SK-N-SH treated with all-trans-retinoic acid at 6 μM for 48 hours (cell line): ENCODE data around the gene CCDC80.

Experiments used
- ATAC-seq: fragments of 200-7000 bp; cut with Tn5 transposase; 3 replicates; pipeline ENCODE4 v1.9.1; 2020; ENCODE audit warnings: mild to moderate bottlenecking, moderate library complexity
- ARNTL ChIP-seq: fragments of 450-650 bp; formaldehyde crosslinking; IDR thresholded peaks from 2 replicates; pipeline ENCODE4 v1.5.0; 2020; ENCODE audit warnings: low read depth, mild to moderate bottlenecking, moderate library complexity, borderline replicate concordance
- BACH2 ChIP-seq: fragments of 250-450 bp; sonication (Bioruptor Pico); IDR thresholded peaks from 2 replicates; pipeline ENCODE4 v1.9.0; 2021; ENCODE audit warnings: mild to moderate bottlenecking, borderline replicate concordance
- ESRRG ChIP-seq: fragments of 250-450 bp; sonication (Bioruptor Pico); IDR thresholded peaks from 2 replicates; pipeline ENCODE4 v1.6.1; 2021; ENCODE audit warnings: mild to moderate bottlenecking
- GLIS3 ChIP-seq: fragments of 250-450 bp; sonication (Bioruptor Pico); IDR thresholded peaks from 2 replicates; pipeline ENCODE4 v1.5.0; 2020; ENCODE audit warnings: mild to moderate bottlenecking, moderate library complexity
- ISL1 ChIP-seq: fragments of 250-450 bp; sonication (Bioruptor Pico); IDR thresholded peaks from 2 replicates; pipeline ENCODE4 v2.1.2; 2022; ENCODE audit warnings: mild to moderate bottlenecking, moderate library complexity
- OSR1 ChIP-seq: fragments of 250-450 bp; sonication (Bioruptor Pico); IDR thresholded peaks from 2 replicates; pipeline ENCODE4 v1.8.0; 2022; ENCODE audit warnings: moderate library complexity, mild to moderate bottlenecking, inconsistent platforms
- PPARA ChIP-seq: fragments of 250-450 bp; sonication (Bioruptor Pico); IDR thresholded peaks from 2 replicates; pipeline ENCODE4 v1.5.0; 2020; ENCODE audit warnings: mild to moderate bottlenecking, borderline replicate concordance
- RARB ChIP-seq: fragments of 250-450 bp; sonication (Bioruptor Pico); IDR thresholded peaks from 2 replicates; pipeline ENCODE4 v1.8.0; 2021; ENCODE audit warnings: mild to moderate bottlenecking, moderate library complexity
- SNAI2 ChIP-seq: fragments of 250-450 bp; sonication (Bioruptor Pico); IDR thresholded peaks from 2 replicates; pipeline ENCODE4 v1.5.0; 2020; ENCODE audit warnings: mild to moderate bottlenecking, moderate library complexity
- TCF4 ChIP-seq: fragments of 250-450 bp; sonication (Bioruptor Pico); IDR thresholded peaks from 2 replicates; pipeline ENCODE4 v1.8.0; 2021; ENCODE audit warnings: mild to moderate bottlenecking, moderate library complexity, borderline replicate concordance
- TOX ChIP-seq: fragments of 250-450 bp; sonication (Bioruptor Pico); IDR thresholded peaks from 2 replicates; pipeline ENCODE4 v1.8.0; 2021; ENCODE audit warnings: mild to moderate bottlenecking, moderate library complexity, borderline replicate concordance
- ZC3H10 ChIP-seq: fragments of 250-450 bp; sonication (Bioruptor Pico); IDR thresholded peaks from 2 replicates; pipeline ENCODE4 v1.5.1; 2021; ENCODE audit warnings: mild to moderate bottlenecking, moderate library complexity
- ZFP3 ChIP-seq: fragments of 250-450 bp; sonication (Bioruptor Pico); IDR thresholded peaks from 2 replicates; pipeline ENCODE4 v1.5.0; 2020; ENCODE audit warnings: mild to moderate bottlenecking, moderate library complexity
- ZFP30 ChIP-seq: fragments of 450-650 bp; formaldehyde crosslinking; IDR thresholded peaks from 2 replicates; pipeline ENCODE4 v1.5.0; 2022; ENCODE audit warnings: mild to moderate bottlenecking, moderate library complexity
- ZNF565 ChIP-seq: fragments of 450-650 bp; formaldehyde crosslinking; conservative IDR thresholded peaks from 2 replicates; pipeline ENCODE4 v1.5.0; 2020; ENCODE audit warnings: low read depth, mild to moderate bottlenecking, moderate library complexity
- ZNF70 ChIP-seq: fragments of 450-650 bp; formaldehyde crosslinking; IDR thresholded peaks from 2 replicates; pipeline ENCODE4 v1.5.0; 2020; ENCODE audit warnings: mild to moderate bottlenecking, moderate library complexity
- ZNF8 ChIP-seq: fragments of 450-650 bp; formaldehyde crosslinking; IDR thresholded peaks from 2 replicates; pipeline ENCODE4 v1.5.0; 2020; ENCODE audit warnings: mild to moderate bottlenecking, moderate library complexity
- TF ChIP-seq, protein P1 (sequence below): fragments of 250-450 bp; sonication (Bioruptor Pico); IDR thresholded peaks from 2 replicates; pipeline ENCODE4 v1.5.1; 2020; ENCODE audit warnings: low read depth, mild to moderate bottlenecking, moderate library complexity
- TF ChIP-seq, protein P2 (sequence below): fragments of 250-450 bp; sonication (Bioruptor Pico); IDR thresholded peaks from 2 replicates; pipeline ENCODE4 v1.5.0; 2020; ENCODE audit warnings: mild to moderate bottlenecking, moderate library complexity
- TF ChIP-seq, protein P3 (sequence below): fragments of 250-450 bp; sonication (Bioruptor Pico); IDR thresholded peaks from 2 replicates; pipeline ENCODE4 v1.8.0; 2020; ENCODE audit warnings: mild to moderate bottlenecking, moderate library complexity, borderline replicate concordance
- TF ChIP-seq, protein P4 (sequence below): fragments of 250-450 bp; sonication (Bioruptor Pico); IDR thresholded peaks from 2 replicates; pipeline ENCODE4 v1.8.0; 2021; ENCODE audit warnings: low read depth, mild to moderate bottlenecking, moderate library complexity, borderline replicate concordance
- TF ChIP-seq, protein P5 (sequence below): fragments of 250-450 bp; sonication (Bioruptor Pico); IDR thresholded peaks from 2 replicates; pipeline ENCODE4 v1.5.1; 2021; ENCODE audit warnings: mild to moderate bottlenecking, moderate library complexity

CCDC80 gene

DNA sequence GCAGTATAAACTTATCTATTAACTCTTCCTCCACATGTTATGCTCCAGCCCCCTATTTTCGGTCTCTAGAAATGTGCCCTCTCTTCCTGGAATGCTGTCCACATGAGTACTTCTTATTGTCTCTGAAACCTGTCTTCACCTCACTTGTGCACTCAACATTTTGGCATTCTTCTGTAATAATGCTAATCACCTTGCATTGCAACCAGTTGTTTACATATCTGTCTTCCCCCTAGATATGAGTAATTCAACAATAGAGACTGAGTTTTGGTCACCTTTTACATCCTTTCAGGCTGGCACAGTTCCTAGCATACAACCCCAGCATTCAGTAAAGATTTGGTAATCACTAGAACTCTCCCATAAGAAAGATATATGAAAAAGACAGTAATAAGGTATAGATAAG lies 17.2 kb downstream of the CCDC80 start:
- TF ChIP-seq GLIS3 (CRISPR knock-in tag) (no peak), ZNF565 (CRISPR knock-in tag) (no peak), ZFP30 (CRISPR knock-in tag) (no peak), TOX (CRISPR knock-in tag) (no peak), PPARA (CRISPR knock-in tag) (no peak), ZFP3 (no peak), ZNF70 (CRISPR knock-in tag) (no peak), BACH2 (CRISPR knock-in tag) (no peak), OSR1 (no peak), TCF4 (CRISPR knock-in tag) (no peak), SNAI2 (CRISPR knock-in tag) (no peak)
- TF ChIP-seq, protein P1, sequence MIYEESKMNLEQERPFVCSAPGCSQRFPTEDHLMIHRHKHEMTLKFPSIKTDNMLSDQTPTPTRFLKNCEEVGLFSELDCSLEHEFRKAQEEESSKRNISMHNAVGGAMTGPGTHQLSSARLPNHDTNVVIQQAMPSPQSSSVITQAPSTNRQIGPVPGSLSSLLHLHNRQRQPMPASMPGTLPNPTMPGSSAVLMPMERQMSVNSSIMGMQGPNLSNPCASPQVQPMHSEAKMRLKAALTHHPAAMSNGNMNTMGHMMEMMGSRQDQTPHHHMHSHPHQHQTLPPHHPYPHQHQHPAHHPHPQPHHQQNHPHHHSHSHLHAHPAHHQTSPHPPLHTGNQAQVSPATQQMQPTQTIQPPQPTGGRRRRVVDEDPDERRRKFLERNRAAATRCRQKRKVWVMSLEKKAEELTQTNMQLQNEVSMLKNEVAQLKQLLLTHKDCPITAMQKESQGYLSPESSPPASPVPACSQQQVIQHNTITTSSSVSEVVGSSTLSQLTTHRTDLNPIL = no peak
- TF ChIP-seq, protein P2, sequence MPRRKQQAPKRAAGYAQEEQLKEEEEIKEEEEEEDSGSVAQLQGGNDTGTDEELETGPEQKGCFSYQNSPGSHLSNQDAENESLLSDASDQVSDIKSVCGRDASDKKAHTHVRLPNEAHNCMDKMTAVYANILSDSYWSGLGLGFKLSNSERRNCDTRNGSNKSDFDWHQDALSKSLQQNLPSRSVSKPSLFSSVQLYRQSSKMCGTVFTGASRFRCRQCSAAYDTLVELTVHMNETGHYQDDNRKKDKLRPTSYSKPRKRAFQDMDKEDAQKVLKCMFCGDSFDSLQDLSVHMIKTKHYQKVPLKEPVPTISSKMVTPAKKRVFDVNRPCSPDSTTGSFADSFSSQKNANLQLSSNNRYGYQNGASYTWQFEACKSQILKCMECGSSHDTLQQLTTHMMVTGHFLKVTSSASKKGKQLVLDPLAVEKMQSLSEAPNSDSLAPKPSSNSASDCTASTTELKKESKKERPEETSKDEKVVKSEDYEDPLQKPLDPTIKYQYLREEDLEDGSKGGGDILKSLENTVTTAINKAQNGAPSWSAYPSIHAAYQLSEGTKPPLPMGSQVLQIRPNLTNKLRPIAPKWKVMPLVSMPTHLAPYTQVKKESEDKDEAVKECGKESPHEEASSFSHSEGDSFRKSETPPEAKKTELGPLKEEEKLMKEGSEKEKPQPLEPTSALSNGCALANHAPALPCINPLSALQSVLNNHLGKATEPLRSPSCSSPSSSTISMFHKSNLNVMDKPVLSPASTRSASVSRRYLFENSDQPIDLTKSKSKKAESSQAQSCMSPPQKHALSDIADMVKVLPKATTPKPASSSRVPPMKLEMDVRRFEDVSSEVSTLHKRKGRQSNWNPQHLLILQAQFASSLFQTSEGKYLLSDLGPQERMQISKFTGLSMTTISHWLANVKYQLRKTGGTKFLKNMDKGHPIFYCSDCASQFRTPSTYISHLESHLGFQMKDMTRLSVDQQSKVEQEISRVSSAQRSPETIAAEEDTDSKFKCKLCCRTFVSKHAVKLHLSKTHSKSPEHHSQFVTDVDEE = no peak
- TF ChIP-seq, protein P3, sequence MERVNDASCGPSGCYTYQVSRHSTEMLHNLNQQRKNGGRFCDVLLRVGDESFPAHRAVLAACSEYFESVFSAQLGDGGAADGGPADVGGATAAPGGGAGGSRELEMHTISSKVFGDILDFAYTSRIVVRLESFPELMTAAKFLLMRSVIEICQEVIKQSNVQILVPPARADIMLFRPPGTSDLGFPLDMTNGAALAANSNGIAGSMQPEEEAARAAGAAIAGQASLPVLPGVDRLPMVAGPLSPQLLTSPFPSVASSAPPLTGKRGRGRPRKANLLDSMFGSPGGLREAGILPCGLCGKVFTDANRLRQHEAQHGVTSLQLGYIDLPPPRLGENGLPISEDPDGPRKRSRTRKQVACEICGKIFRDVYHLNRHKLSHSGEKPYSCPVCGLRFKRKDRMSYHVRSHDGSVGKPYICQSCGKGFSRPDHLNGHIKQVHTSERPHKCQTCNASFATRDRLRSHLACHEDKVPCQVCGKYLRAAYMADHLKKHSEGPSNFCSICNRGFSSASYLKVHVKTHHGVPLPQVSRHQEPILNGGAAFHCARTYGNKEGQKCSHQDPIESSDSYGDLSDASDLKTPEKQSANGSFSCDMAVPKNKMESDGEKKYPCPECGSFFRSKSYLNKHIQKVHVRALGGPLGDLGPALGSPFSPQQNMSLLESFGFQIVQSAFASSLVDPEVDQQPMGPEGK (CRISPR knock-in tag) = no peak
- TF ChIP-seq, all 23 proteins: peak for 0

DNA sequence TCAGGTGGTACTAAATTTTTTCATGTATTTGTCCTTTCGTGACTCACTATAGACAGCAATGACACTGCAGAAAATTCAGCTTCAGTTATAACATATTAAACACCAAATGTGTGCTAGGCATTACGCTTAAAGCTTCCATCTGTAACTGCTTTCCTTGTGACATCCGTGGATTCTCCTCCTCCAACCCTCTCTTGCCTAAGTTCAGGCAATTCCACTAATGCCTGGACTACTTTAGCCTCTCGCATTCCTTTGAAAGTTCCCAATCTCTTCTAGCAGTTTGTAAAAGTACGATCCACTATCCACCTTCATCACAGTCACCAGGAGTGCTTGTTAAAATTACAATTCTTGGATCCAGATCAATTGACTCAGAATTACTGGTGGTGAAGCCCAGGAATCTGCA lies 17.7 kb downstream of the CCDC80 start:
- TF ChIP-seq, protein P4, sequence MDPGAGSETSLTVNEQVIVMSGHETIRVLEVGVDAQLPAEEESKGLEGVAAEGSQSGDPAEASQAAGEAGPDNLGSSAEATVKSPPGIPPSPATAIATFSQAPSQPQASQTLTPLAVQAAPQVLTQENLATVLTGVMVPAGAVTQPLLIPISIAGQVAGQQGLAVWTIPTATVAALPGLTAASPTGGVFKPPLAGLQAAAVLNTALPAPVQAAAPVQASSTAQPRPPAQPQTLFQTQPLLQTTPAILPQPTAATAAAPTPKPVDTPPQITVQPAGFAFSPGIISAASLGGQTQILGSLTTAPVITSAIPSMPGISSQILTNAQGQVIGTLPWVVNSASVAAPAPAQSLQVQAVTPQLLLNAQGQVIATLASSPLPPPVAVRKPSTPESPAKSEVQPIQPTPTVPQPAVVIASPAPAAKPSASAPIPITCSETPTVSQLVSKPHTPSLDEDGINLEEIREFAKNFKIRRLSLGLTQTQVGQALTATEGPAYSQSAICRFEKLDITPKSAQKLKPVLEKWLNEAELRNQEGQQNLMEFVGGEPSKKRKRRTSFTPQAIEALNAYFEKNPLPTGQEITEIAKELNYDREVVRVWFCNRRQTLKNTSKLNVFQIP = no peak
- TF ChIP-seq ESRRG (CRISPR knock-in tag) (no peak), ZFP30 (CRISPR knock-in tag) (no peak), PPARA (CRISPR knock-in tag) (no peak), TOX (CRISPR knock-in tag) (no peak), ZC3H10 (CRISPR knock-in tag) (no peak), ARNTL (no peak), ZNF8 (no peak), ZNF565 (CRISPR knock-in tag) (no peak), RARB (CRISPR knock-in tag) (no peak), ZFP3 (no peak), BACH2 (CRISPR knock-in tag) (no peak), ISL1 (no peak), SNAI2 (CRISPR knock-in tag) (no peak), GLIS3 (CRISPR knock-in tag) (no peak), OSR1 (no peak)
- TF ChIP-seq, protein P1 = no peak
- TF ChIP-seq, protein P2 = no peak
- TF ChIP-seq, protein P5, sequence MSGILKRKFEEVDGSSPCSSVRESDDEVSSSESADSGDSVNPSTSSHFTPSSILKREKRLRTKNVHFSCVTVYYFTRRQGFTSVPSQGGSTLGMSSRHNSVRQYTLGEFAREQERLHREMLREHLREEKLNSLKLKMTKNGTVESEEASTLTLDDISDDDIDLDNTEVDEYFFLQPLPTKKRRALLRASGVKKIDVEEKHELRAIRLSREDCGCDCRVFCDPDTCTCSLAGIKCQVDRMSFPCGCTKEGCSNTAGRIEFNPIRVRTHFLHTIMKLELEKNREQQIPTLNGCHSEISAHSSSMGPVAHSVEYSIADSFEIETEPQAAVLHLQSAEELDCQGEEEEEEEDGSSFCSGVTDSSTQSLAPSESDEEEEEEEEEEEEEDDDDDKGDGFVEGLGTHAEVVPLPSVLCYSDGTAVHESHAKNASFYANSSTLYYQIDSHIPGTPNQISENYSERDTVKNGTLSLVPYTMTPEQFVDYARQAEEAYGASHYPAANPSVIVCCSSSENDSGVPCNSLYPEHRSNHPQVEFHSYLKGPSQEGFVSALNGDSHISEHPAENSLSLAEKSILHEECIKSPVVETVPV (CRISPR knock-in tag) = no peak
- TF ChIP-seq, protein P3 (CRISPR knock-in tag) = no peak
- no peak for ATAC-seq

More for the DNA sequence above, 17.2 kb downstream of the CCDC80 start:
- no peak for ATAC-seq
